HepG2 (cell line): ENCODE results near the gene RRN3. TPM values are rescaled to one million over a fixed set of nuclear protein-coding genes. Genes with fewer than 3 reads are reported as not detected.

Experiments used
- ATAC-seq: fragments of 200-7000 bp; cut with Tn5 transposase; 3 replicates; pipeline ENCODE4 v1.9.1; 2020; ENCODE audit warnings: mild to moderate bottlenecking, moderate library complexity
- BruUV-seq: library from RNA; stranded (reverse); fragments of 400-500 nt; replicated peaks from 2 replicates; lab custom pipeline; 2021; lab: Mats Ljungman, UMichigan
- CTCF ChIA-PET: fragments of 300-600 bp; formaldehyde crosslinking; extraction: SDS; loops from one replicate; lab custom pipeline; 2021; ENCODE audit warnings: low total read pairs, inconsistent platforms, low intra/inter-chr PET ratio; lab: Yijun Ruan, JAX
- POLR2A ChIA-PET: fragments of 350-600 bp; sonication (Branson Sonifier 250); formaldehyde crosslinking; loops from one replicate; lab custom pipeline; 2020; ENCODE audit warnings: antibody characterized with exemption, inconsistent platforms; lab: Yijun Ruan, JAX
- DNase-seq: peaks from one replicate; pipeline ENCODE4 v3.0.0-alpha.2; 2015; ENCODE audit warnings: low spot score
- FAIRE-seq: peaks from 3 replicates; lab custom pipeline; 2011; peaks lifted over from hg19 to GRCh38; lab: Jason Lieb, UNC
- H2AFZ ChIP-seq: one replicate; pipeline ENCODE4 v1.6.1; 2011; ENCODE audit warnings: low read length, inconsistent platforms
- H3K27ac ChIP-seq: fragments of 300-600 bp; 3 replicates; pipeline ENCODE4 v1.8.0; 2011; ENCODE audit warnings: mixed run types, mild to moderate bottlenecking, mixed read lengths, low read length, inconsistent platforms; ENCODE audit not compliant: insufficient read depth; ENCODE audit errors: extremely low read length
- H3K27me3 ChIP-seq, 2 experiments: fragments of 200-600 bp in 1 of 2; 2 replicates in 1 of 2; 3 replicates in 1 of 2; pipeline versions ENCODE4 v1.6.0 to v1.8.0; 2011; ENCODE audit warnings: low read length in 2 of 2, mild to moderate bottlenecking in 2 of 2, moderate library complexity in 2 of 2, inconsistent platforms in 1 of 2; ENCODE audit not compliant: insufficient read depth in 2 of 2, control insufficient read depth in 1 of 2
- H3K36me3 ChIP-seq, 2 experiments: fragments of 200-600 bp in 1 of 2; replicated peaks in 1 of 2; 2 replicates in 1 of 2; 3 replicates in 1 of 2; pipeline versions ENCODE4 v1.5.1 to v1.8.0; 2011; ENCODE audit warnings: low read length in 2 of 2, inconsistent platforms in 1 of 2; ENCODE audit not compliant: insufficient read depth in 2 of 2, control insufficient read depth in 1 of 2
- H3K4me1 ChIP-seq: 2 replicates; pipeline ENCODE4 v1.5.1; 2012; ENCODE audit warnings: low read length, inconsistent platforms; ENCODE audit not compliant: insufficient read depth
- H3K4me2 ChIP-seq: 2 replicates; pipeline ENCODE4 v1.6.0; 2011; ENCODE audit warnings: low read depth, low read length, inconsistent platforms
- H3K4me3 ChIP-seq, 3 experiments: fragments of 200-600 bp in 1 of 3; sonication (generic), shearing (Covaris generic) in 1 of 3; replicated peaks in 1 of 3; 2 replicates each; pipeline ENCODE4 v1.5.1; 2011 to 2016; ENCODE audit warnings: low read length in 3 of 3, inconsistent platforms in 2 of 3, low read depth in 2 of 3, mild to moderate bottlenecking in 2 of 3, control low read depth in 1 of 3, mixed read lengths in 1 of 3; ENCODE audit not compliant: insufficient read depth in 1 of 3
- H3K79me2 ChIP-seq: one replicate; pipeline ENCODE4 v1.6.1; 2011; ENCODE audit warnings: low read length, inconsistent platforms; ENCODE audit not compliant: insufficient read depth
- H3K9ac ChIP-seq: 2 replicates; pipeline ENCODE4 v1.6.0; 2011; ENCODE audit warnings: mild to moderate bottlenecking, low read depth, low read length, inconsistent platforms; ENCODE audit not compliant: insufficient read depth
- H3K9me3 ChIP-seq: 2 replicates; pipeline ENCODE4 v1.5.1; 2012; ENCODE audit warnings: mild to moderate bottlenecking, low read length
- H4K20me1 ChIP-seq: 2 replicates; pipeline ENCODE4 v1.6.0; 2011; ENCODE audit warnings: inconsistent platforms, mild to moderate bottlenecking, low read length, moderate library complexity; ENCODE audit not compliant: insufficient read depth
- ADNP ChIP-seq: sonication (generic); formaldehyde crosslinking; IDR thresholded peaks from 2 replicates; pipeline ENCODE4 v1.4.0; 2020; ENCODE audit warnings: missing genetic modification reagents
- CAMTA2 ChIP-seq: sonication (generic); formaldehyde crosslinking; IDR thresholded peaks from 2 replicates; pipeline ENCODE4 v1.4.0; 2020; ENCODE audit warnings: mild to moderate bottlenecking, missing genetic modification reagents, borderline replicate concordance
- CREM ChIP-seq, 2 experiments: sonication (generic) in 1 of 2; formaldehyde crosslinking in 1 of 2; IDR thresholded peaks; 2 replicates each; pipeline versions ENCODE4 v1.4.0 to v1.6.1; 2016 to 2020; ENCODE audit warnings: antibody characterized with exemption in 1 of 2, mild to moderate bottlenecking in 1 of 2, missing genetic modification reagents in 1 of 2
- MEF2D ChIP-seq: sonication (generic); formaldehyde crosslinking; IDR thresholded peaks from 2 replicates; pipeline ENCODE4 v1.5.1; 2020; ENCODE audit warnings: mild to moderate bottlenecking, missing genetic modification reagents
- MIXL1 ChIP-seq: IDR thresholded peaks from 2 replicates; pipeline ENCODE4 v1.6.1; 2016
- PAX8 ChIP-seq: sonication (generic); formaldehyde crosslinking; IDR thresholded peaks from 2 replicates; pipeline ENCODE4 v1.8.0; 2022; ENCODE audit warnings: mild to moderate bottlenecking, missing genetic modification reagents, borderline replicate concordance
- PBX3 ChIP-seq: sonication (generic); formaldehyde crosslinking; IDR thresholded peaks from 2 replicates; pipeline ENCODE4 v1.8.1; 2023; ENCODE audit warnings: missing genetic modification reagents, inconsistent platforms, borderline replicate concordance
- PHF8 ChIP-seq: sonication (generic); formaldehyde crosslinking; IDR thresholded peaks from 2 replicates; pipeline ENCODE4 v1.5.0; 2020; ENCODE audit warnings: missing genetic modification reagents
- SMARCE1 ChIP-seq: fragments of 450-650 bp; IDR thresholded peaks from 2 replicates; pipeline ENCODE4 v1.6.1; 2017; ENCODE audit warnings: borderline replicate concordance
- SNAI1 ChIP-seq: sonication (generic); formaldehyde crosslinking; IDR thresholded peaks from 2 replicates; pipeline ENCODE4 v1.5.0; 2020; ENCODE audit warnings: mild to moderate bottlenecking, missing genetic modification reagents, borderline replicate concordance
- ZNF318 ChIP-seq: sonication (generic); formaldehyde crosslinking; IDR thresholded peaks from 2 replicates; pipeline ENCODE4 v1.4.0; 2020; ENCODE audit warnings: mild to moderate bottlenecking, missing genetic modification reagents
- ZNF552 ChIP-seq: sonication (generic); formaldehyde crosslinking; IDR thresholded peaks from 2 replicates; pipeline ENCODE4 v1.9.0; 2022; ENCODE audit warnings: missing genetic modification reagents, mild to moderate bottlenecking, borderline replicate concordance
- ZNF761 ChIP-seq: sonication (generic); formaldehyde crosslinking; conservative IDR thresholded peaks from 2 replicates; pipeline ENCODE4 v1.4.0; 2020; ENCODE audit warnings: mild to moderate bottlenecking, missing genetic modification reagents
- ZNF775 ChIP-seq: sonication (generic); formaldehyde crosslinking; IDR thresholded peaks from 2 replicates; pipeline ENCODE4 v1.4.0; 2020; ENCODE audit warnings: missing genetic modification reagents, mild to moderate bottlenecking, moderate library complexity, borderline replicate concordance
- ZNF792 ChIP-seq: IDR thresholded peaks from 2 replicates; pipeline ENCODE4 v1.6.1; 2016
- ZSCAN22 ChIP-seq: sonication (generic); formaldehyde crosslinking; IDR thresholded peaks from 2 replicates; pipeline ENCODE4 v1.4.0; 2020; ENCODE audit warnings: mild to moderate bottlenecking, missing genetic modification reagents
- whole genome bisulfite sequencing: methylation state at CpG from one replicate; pipeline ENCODE4 v1.1.6; 2017; ENCODE audit warnings: low lambda C conversion rate; 5-methylcytosine and 5-hydroxymethylcytosine counted together
- in situ Hi-C: cut with HindIII; loops from 2 replicates; pipeline ENCODE4 v1.10.0; 2017; ENCODE audit warnings: low pct_unique_long_range_greater_than_20kb; ENCODE audit not compliant: extremely low pct_ligation_motif_present
- intact Hi-C: fragments of 100-400 bp; cut with micrococcal nuclease; formaldehyde crosslinking; loops from one replicate; pipeline ENCODE4 v1.10.0; 2022; ENCODE audit not compliant: unreplicated experiment
- polyA plus RNA-seq, 8 experiments: library from polyadenylated mRNA; depleted of rRNA in 3 of 8; stranded (reverse) in 7 of 8; unstranded in 1 of 8; fragments of >200 nt; fragmentation: Illumina TruSeq in 4 of 8; extraction: Trizol in 4 of 8; gene quantifications; 2 replicates each; pipeline versions ENCODE4 v1.2.1 to v1.2.3, GENCODE V29; 2011 to 2016; ENCODE audit warnings: low read depth in 4 of 8, missing spikeins in 1 of 8, mixed read lengths in 1 of 8; ENCODE audit not compliant: insufficient read depth in 1 of 8
- total RNA-seq, 5 experiments: library from RNA; depleted of rRNA; stranded (reverse); fragments of >200 nt; fragmentation: Illumina TruSeq; extraction: Trizol; gene quantifications; 2 replicates each; pipeline ENCODE4 v1.2.3, GENCODE V29; 2016; ENCODE audit warnings: low read depth in 1 of 5

RRN3 gene
- total and polyA plus RNA-seq, 2 of the 13 experiments (the other 11 are each of a cell fraction or from before 2014, with no cell fraction given): 45.8 to 67.0 TPM

- Histone ChIP-seq H3K4me3 (peak overlapping the region; percentile 33 to 59 (median 53)), H3K79me2 (peaks cover 50% of the 10 kb centered on the region), H3K9ac (peak overlapping the region; percentile 59; the same call in 1 of the 2 replicates), H2AFZ (no peak overlapping the region), H3K4me1 (peaks cover 45% of the 10 kb centered on the region), H3K4me2 (peak overlapping the region; percentile 96), H3K27ac (peak overlapping the region; percentile 71), H4K20me1 (peaks cover 4% of the 10 kb centered on the region; the same call in 1 of the 2 replicates), H3K36me3 (peaks cover 11 to 12% of the 10 kb centered on the region in 2 experiments; a peak in 4 of 5 replicates), H3K27me3 (no peaks in the 10 kb centered on the region; a peak in 1 of 5 replicates), H3K9me3 (no peaks in the 10 kb centered on the region)
- 85% methylated on average over 9 of the region's 9 CpGs for WGBS
- FAIRE-seq (no peak), ATAC-seq (no peak; the same call in 2 of the 3 replicates), DNase-seq (no peak)
- ChIA-PET POLR2A (interaction anchor here (0.7 to 2.3 kb wide), 6 partner anchors 8 to 42 kb away, joined by 3 to 13 read pairs (median 4); partner anchors contain the start of gene RRN3), CTCF (no interaction called here)
- in situ Hi-C loops: loop anchor here (25.0 kb wide), 1 partner anchor 164 kb away; no protein-coding TSS in a partner anchor
- intact Hi-C loops: no loop called here
- BruUV-seq: no TSS peak
- TF ChIP-seq ZSCAN22 (CRISPR knock-in tag) (no peak), MEF2D (CRISPR knock-in tag) (no peak), SNAI1 (CRISPR knock-in tag) (peak; percentile 9; the same call in 1 of the 2 replicates), CAMTA2 (CRISPR knock-in tag) (peak; percentile 42; the same call in 1 of the 2 replicates), ZNF318 (CRISPR knock-in tag) (peak; percentile 40; the same call in 1 of the 2 replicates), ZNF552 (CRISPR knock-in tag) (no peak), SMARCE1 (no peak), ADNP (CRISPR knock-in tag) (no peak), MIXL1 (CRISPR knock-in tag) (no peak), ZNF792 (CRISPR knock-in tag) (no peak), PHF8 (CRISPR knock-in tag) (no peak), PBX3 (CRISPR knock-in tag) (no peak), ZNF775 (CRISPR knock-in tag) (no peak), CREM (IDR thresholded peaks at IDR 0.05) (no peak), CREM (CRISPR knock-in tag; IDR thresholded peaks at IDR 0.05) (no peak), PAX8 (CRISPR knock-in tag) (0 out of 2 replicates have a peak, but pooled peaks have one; percentile 45), ZNF761 (CRISPR knock-in tag) (no peak)
Measured at GRCh38 chr16:15051387-15051951, 42.6 kb downstream of the RRN3 start.
